ENCODE results near the gene PPM1D.
"Not testable (repeated sequence)": the region's sequence is repeated elsewhere in the genome, so short reads cannot be mapped to it uniquely, and the experiment has no call there.

Gene PPM1D

DNA sequence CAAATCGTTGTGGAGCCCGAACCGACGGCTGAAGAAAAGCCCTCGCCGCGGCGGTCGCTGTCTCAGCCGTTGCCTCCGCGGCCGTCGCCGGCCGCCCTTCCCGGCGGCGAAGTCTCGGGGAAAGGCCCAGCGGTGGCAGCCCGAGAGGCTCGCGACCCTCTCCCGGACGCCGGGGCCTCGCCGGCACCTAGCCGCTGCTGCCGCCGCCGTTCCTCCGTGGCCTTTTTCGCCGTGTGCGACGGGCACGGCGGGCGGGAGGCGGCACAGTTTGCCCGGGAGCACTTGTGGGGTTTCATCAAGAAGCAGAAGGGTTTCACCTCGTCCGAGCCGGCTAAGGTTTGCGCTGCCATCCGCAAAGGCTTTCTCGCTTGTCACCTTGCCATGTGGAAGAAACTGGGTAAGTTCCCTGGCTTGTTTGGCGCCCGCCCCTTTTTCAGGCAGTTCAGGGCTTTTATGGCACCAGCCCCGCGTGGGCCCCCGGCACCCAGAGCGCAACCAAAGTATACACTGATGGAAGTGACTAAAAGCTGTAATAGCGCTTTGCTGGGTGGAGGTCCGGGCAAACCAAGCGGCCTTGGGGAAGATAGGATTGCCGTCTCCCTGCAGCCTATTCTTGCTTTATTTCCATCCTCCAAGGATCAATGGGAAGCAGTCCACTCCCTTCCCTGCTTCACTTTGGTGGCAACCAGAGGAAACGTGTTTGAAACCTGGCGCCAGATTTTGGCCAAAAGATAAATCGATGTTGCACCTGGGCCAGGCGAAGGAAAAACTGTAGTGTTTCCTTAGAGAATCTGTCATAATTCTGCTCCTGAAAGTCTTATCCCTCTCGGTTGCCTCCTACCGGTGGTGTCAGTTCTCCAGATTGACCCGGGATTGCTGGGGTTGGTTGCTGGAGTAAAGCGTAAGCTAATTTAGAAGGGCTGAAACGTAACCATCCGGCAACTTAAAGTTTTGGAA, 775 bp downstream of the PPM1D start:
- peaks cover 35 to 64% (median 49%) of the 10 kb centered on the region in 10 experiments for H3K4me1 ChIP-seq
- peaks cover 46 to 56% (median 54%) of the 10 kb centered on the region in 11 experiments for H4K20me1 ChIP-seq
- no peak for TF ChIP-seq Cebpa-rat (IDR thresholded peaks at IDR 0.05)
- H3K27ac ChIP-seq: peak overlapping the region; percentile 89 to 98 (median 95)
- no peaks in the 10 kb centered on the region for H3K27me3 ChIP-seq
- peaks cover 0 to 14% (median 9%) of the 10 kb centered on the region in 11 experiments; a peak in 6 of 22 replicates for H3K36me3 ChIP-seq
- H3K4me2 ChIP-seq: peak overlapping the region; percentile 82 to 96 (median 87)
- H3K9ac ChIP-seq: peak overlapping the region; percentile 94 to 99 (median 97)
- no peaks in the 10 kb centered on the region; a peak in 1 of 22 replicates for H3K9me3 ChIP-seq (replicated peaks in 1 of 11)
- H3K4me3 ChIP-seq: peak overlapping the region; percentile 87 to 99 (median 96)

DNA sequence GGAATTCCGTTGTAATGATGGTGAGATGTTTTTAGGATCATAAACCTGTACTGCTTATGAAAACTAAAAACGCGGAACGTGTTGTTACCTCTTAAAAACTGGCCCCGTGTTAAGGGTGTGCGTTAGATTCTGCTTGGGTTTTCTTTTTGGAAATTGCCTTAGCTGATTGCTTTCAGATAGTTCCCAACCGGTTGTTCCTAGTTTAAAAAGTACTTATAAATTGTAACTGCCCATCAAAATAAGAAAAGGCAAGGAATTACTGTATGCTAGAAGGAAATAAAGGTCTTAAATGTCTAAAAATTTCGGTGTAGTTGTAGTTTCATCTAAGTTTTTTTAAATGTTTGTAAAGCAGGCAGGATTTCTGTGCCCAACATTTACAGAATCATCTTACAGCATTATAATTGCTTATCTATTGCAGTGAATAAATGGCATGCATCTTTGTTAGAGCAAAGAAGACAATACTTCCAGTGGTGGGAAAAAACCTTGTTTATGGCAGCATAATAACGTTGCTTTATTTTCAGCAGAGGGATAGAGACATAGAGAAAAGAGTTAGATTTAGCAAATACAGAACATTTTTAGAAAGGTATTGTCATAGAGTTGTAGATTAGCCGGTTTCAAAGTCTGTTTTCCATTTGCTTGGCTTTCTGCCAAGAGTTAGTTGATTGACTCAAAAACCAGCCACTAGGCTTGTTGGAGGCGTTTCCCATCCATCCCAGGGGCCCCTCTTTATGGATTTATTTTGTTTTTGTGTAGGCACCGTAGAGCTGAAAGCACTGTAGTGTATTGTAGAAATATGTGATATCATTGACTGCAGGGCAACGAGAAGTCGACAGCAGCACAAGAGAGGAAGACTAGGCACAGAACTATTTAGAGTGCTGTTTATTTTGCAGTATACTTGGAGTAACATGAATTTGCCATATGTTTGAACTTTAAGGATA, 1.7 kb downstream of the PPM1D start:
- H3K27me3 ChIP-seq: no peaks in the 10 kb centered on the region
- peak overlapping the region; percentile 16 to 98 (median 95); a peak in 20 of 22 replicates for H3K27ac ChIP-seq
- no peak for TF ChIP-seq Cebpa-rat (IDR thresholded peaks at IDR 0.05)
- H3K9ac ChIP-seq: peak overlapping the region; percentile 94 to 99 (median 97)
- peak overlapping the region; percentile 82 to 96 (median 87) for H3K4me2 ChIP-seq
- peaks cover 0 to 2% (median 0%) of the 10 kb centered on the region in 11 experiments; a peak in 2 of 22 replicates for H3K9me3 ChIP-seq (replicated peaks in 1 of 11)
- H3K36me3 ChIP-seq: peaks cover 0 to 18% (median 9%) of the 10 kb centered on the region in 11 experiments; a peak in 8 of 22 replicates
- H3K4me1 ChIP-seq: peaks cover 35 to 68% (median 49%) of the 10 kb centered on the region in 10 experiments
- H4K20me1 ChIP-seq: peaks cover 55 to 65% (median 64%) of the 10 kb centered on the region in 11 experiments
- peak overlapping the region; percentile 87 to 99 (median 96) for H3K4me3 ChIP-seq

DNA sequence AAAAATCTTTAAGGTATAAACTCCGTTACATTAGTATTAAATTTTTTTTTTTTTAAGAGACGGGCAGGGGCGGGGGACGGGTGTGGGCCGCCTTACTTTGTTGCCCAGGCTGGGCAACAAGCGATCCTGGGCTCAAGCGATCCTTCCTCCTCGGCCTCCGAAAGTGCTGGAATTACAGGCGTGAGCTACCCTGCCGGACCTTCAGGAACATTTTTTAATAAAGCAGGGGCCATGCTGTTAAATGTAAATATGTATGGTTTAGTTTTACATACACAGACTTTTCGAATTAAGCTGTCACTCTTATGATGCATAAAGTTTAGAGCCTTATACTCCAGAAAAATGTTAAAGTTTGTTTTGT, 2.4 kb downstream of the PPM1D start:
- peak overlapping the region in 7 of 11 experiments; percentile 5 to 98 (median 95); a peak in 10 of 22 replicates for H3K27ac ChIP-seq
- peaks cover 0 to 25% (median 11%) of the 10 kb centered on the region in 11 experiments; a peak in 10 of 22 replicates for H3K36me3 ChIP-seq
- peaks cover 0 to 4% (median 0%) of the 10 kb centered on the region in 11 experiments; a peak in 3 of 22 replicates for H3K9me3 ChIP-seq (replicated peaks in 1 of 11)
- peak overlapping the region; percentile 94 to 99 (median 97) for H3K9ac ChIP-seq
- peaks cover 35 to 62% (median 45%) of the 10 kb centered on the region in 10 experiments for H3K4me1 ChIP-seq
- peak overlapping the region; percentile 87 to 99 (median 96) for H3K4me3 ChIP-seq
- H4K20me1 ChIP-seq: peaks cover 62 to 72% (median 70%) of the 10 kb centered on the region in 11 experiments
- H3K27me3 ChIP-seq: no peaks in the 10 kb centered on the region
- peak overlapping the region; percentile 82 to 96 (median 87) for H3K4me2 ChIP-seq
- no peak for TF ChIP-seq Cebpa-rat (IDR thresholded peaks at IDR 0.05)

DNA sequence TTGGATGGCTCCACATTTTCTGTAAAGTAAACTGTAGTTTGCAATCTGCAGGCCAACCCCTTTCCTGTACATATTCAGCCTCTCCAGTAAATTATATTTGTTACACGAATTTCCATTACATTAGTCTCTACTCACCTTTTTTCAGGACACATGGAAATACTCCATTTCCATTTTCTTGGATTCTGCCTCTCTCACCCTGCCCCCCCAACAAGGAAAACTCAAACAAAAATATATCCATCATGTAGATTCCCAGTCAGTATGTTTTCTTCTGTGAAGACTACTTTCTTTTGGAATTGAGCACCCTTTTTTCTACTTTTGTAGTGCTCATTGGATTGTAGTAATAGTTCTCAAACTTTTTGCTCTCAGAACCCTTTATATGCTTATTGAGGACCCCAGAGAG, 2.9 kb downstream of the PPM1D start:
- no peaks in the 10 kb centered on the region for H3K27me3 ChIP-seq
- peak overlapping the region; percentile 87 to 99 (median 96) for H3K4me3 ChIP-seq
- H3K9me3 ChIP-seq (replicated peaks in 1 of 11): peaks cover 0 to 4% (median 0%) of the 10 kb centered on the region in 11 experiments; a peak in 4 of 22 replicates
- no peak for TF ChIP-seq Cebpa-rat (IDR thresholded peaks at IDR 0.05)
- H3K9ac ChIP-seq: peak overlapping the region; percentile 94 to 99 (median 97)
- peak overlapping the region; percentile 82 to 96 (median 87) for H3K4me2 ChIP-seq
- H3K4me1 ChIP-seq: peaks cover 32 to 57% (median 40%) of the 10 kb centered on the region in 10 experiments
- H3K36me3 ChIP-seq: peaks cover 0 to 30% (median 14%) of the 10 kb centered on the region in 11 experiments; a peak in 10 of 22 replicates
- H4K20me1 ChIP-seq: peaks cover 67 to 77% (median 74%) of the 10 kb centered on the region in 11 experiments
- peak overlapping the region in 3 of 11 experiments; percentile 5 to 96 (median 95); a peak in 2 of 22 replicates for H3K27ac ChIP-seq

DNA sequence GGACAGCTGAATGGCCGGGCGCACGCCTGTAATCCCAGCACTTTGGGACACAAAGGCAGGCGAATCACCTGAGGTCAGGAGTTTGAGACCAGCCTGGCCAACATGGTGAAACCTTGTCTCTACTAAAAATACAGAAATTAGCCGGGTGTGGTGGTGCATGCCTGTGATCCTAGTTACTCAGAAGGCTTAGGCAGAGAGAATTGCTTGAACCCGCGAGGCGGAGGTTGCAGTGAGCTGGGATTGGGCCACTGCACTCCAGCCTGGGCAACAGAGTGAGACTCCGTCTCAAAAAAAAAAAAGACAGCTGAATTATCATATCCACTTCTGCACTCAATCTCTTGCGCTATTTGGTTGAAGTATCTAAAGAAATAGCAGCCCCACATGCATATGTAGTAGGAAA, 3.5 kb downstream of the PPM1D start:
- H3K27ac ChIP-seq; H3K27me3 ChIP-seq; H3K9me3 ChIP-seq (replicated peaks in 1 of 11): not testable (repeated sequence)
- Histone ChIP-seq H3K4me1 (peaks cover 25 to 50% (median 34%) of the 10 kb centered on the region in 10 experiments), H3K9ac (peak overlapping the region in 4 of 11 experiments; percentile 19 to 99 (median 94); a peak in 6 of 22 replicates), H3K36me3 (peaks cover 0 to 36% (median 17%) of the 10 kb centered on the region in 11 experiments; a peak in 12 of 22 replicates), H4K20me1 (peaks cover 67 to 83% (median 78%) of the 10 kb centered on the region in 11 experiments), H3K4me2 (peak overlapping the region; percentile 82 to 96 (median 87)), H3K4me3 (peak overlapping the region in 7 of 10 experiments; percentile 10 to 99 (median 98); a peak in 9 of 20 replicates)

DNA sequence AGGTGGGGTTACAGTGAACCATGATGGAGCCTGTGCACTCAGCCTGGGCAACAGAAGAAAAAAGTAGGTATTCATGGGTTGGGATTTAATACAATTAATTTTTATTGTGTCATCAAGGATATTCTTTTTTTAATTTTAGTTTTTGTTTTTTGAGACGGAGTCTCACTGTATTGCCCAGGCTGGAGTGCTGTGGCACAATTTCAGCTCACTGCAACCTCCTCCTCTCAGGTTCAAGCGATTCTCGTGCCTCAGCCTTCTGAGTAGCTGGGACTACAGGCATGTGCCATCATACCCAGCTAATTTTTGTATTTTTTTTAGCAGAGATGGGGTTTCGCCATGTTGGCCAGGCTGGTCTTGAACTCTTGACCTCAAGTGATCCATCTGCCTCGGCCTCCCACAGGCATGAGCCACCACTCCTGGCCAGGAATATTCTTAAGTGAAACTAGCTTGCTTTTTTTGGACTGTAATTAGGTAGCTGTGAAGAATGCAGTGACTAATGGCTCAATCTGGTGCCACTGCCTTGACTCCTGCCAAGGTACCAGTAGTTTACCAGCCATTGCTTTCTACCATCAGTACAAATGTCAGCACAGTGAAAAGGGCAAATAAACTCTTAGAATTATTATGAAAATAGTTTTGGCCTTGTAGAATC, 4.8 kb downstream of the PPM1D start:
- H3K9me3 ChIP-seq (replicated peaks in 1 of 11): peaks cover 0 to 21% (median 13%) of the 10 kb centered on the region in 11 experiments; a peak in 11 of 22 replicates
- H3K4me3 ChIP-seq: no peak overlapping the region
- peaks cover 73 to 96% (median 89%) of the 10 kb centered on the region in 11 experiments for H4K20me1 ChIP-seq
- no peaks in the 10 kb centered on the region for H3K27me3 ChIP-seq
- peaks cover 0 to 49% (median 25%) of the 10 kb centered on the region in 11 experiments; a peak in 16 of 22 replicates for H3K36me3 ChIP-seq
- no peak overlapping the region for H3K9ac ChIP-seq
- H3K4me2 ChIP-seq: peak overlapping the region in 8 of 11 experiments; percentile 1 to 96 (median 85); a peak in 10 of 22 replicates
- no peak for TF ChIP-seq Cebpa-rat (IDR thresholded peaks at IDR 0.05)
- no peak overlapping the region for H3K27ac ChIP-seq
- H3K4me1 ChIP-seq: peaks cover 16 to 42% (median 24%) of the 10 kb centered on the region in 10 experiments

DNA sequence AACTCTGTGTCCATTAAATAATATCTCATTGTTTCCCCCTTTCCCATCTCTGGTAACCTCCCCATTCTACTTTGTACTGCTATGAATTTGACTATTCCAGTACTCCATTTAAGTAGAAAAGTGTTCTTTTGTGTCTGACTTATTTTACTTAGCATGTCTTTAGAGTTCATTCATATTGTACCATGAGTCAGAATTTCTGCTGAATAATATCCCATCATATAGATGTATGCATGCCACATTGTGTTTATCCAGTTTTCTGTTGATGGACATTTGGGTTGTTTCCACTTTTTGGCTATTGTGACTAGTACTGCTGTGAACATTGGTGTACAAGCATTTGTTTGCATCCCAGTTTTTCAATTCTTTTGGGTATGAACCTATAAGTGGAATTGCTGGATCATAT, 6.0 kb downstream of the PPM1D start:
- peaks cover 0 to 28% (median 13%) of the 10 kb centered on the region in 11 experiments; a peak in 11 of 22 replicates for H3K9me3 ChIP-seq (replicated peaks in 1 of 11)
- H3K27me3 ChIP-seq: no peaks in the 10 kb centered on the region
- peaks cover 16 to 42% (median 24%) of the 10 kb centered on the region in 10 experiments for H3K4me1 ChIP-seq
- H4K20me1 ChIP-seq: peaks cover 83 to 100% (median 94%) of the 10 kb centered on the region in 11 experiments
- no peak for TF ChIP-seq Cebpa-rat (IDR thresholded peaks at IDR 0.05)
- H3K4me3 ChIP-seq: no peak overlapping the region
- no peak overlapping the region for H3K27ac ChIP-seq
- H3K36me3 ChIP-seq: peaks cover 0 to 53% (median 27%) of the 10 kb centered on the region in 11 experiments; a peak in 16 of 22 replicates
- H3K4me2 ChIP-seq: peak overlapping the region in 1 of 11 experiments; percentile 96; a peak in 2 of 22 replicates
- H3K9ac ChIP-seq: no peak overlapping the region

Measured in BLaER1 treated with 17β-estradiol and CSF1 and Interleukin-3, amounts not matched to agents 10 nM and 100 nM (cell line).